HCT116 (cell line): ENCODE data around the gene SLC5A5. TPM values are rescaled to one million over a fixed set of nuclear protein-coding genes. Genes with fewer than 3 reads are reported as not detected.

Experiments
- ATAC-seq: fragments of 200-7000 bp; cut with Tn5 transposase; 2 replicates; pipeline ENCODE4 v1.9.1; 2020; ENCODE audit warnings: mild to moderate bottlenecking, moderate library complexity
- BruUV-seq: library from RNA; stranded (reverse); fragments of 400-500 nt; replicated peaks from 2 replicates; lab custom pipeline; 2021; lab: Mats Ljungman, UMichigan
- CTCF ChIA-PET: fragments of 300-600 bp; sonication (Branson Sonifier 250); formaldehyde crosslinking; loops from one replicate; lab custom pipeline; 2021; ENCODE audit warnings: antibody characterized with exemption; lab: Charles Lee
- POLR2A ChIA-PET: fragments of 300-600, 350-600 bp; sonication (Branson Sonifier 250); formaldehyde crosslinking; loops from one replicate; lab custom pipeline; 2021; ENCODE audit warnings: antibody characterized with exemption; lab: Charles Lee
- RAD21 ChIA-PET, 2 experiments: fragments of 300-600 bp; sonication (Branson Sonifier 250); formaldehyde crosslinking; loops; one replicate each; lab custom pipeline; 2023; ENCODE audit warnings: low total read pairs in 2 of 2; ENCODE audit not compliant: uncharacterized antibody in 2 of 2, unreplicated experiment in 2 of 2, low non-redundant PET in 1 of 2; lab: Charles Lee
- DNase-seq: peaks from one replicate; pipeline ENCODE4 v3.0.0-alpha.2; 2010; ENCODE audit warnings: low read depth, low spot score
- H2AFZ ChIP-seq: fragments of 200-600 bp; shearing (Covaris generic), sonication (generic); 2 replicates; pipeline ENCODE4 v1.6.1; 2017; ENCODE audit warnings: low read depth, mixed run types, mixed read lengths, antibody characterized with exemption, low read length; ENCODE audit not compliant: poor library complexity, severe bottlenecking
- H3K27ac ChIP-seq: 2 replicates; pipeline ENCODE4 v1.5.1; 2012; ENCODE audit warnings: low read depth, low read length
- H3K27me3 ChIP-seq: fragments of 200-600 bp; sonication (generic); 2 replicates; pipeline ENCODE4 v1.6.1; 2016; ENCODE audit warnings: mixed run types, low read length, mixed read lengths; ENCODE audit not compliant: insufficient read depth
- H3K36me3 ChIP-seq, 2 experiments: fragments of 200-500 bp in 1 of 2; fragments of 200-600 bp in 1 of 2; sonication (Bioruptor generic) in 1 of 2; sonication (generic) in 1 of 2; 2 replicates each; pipeline versions ENCODE4 v1.5.1 to v1.6.1; 2014 to 2016; ENCODE audit warnings: low read length in 2 of 2, inconsistent platforms in 1 of 2, mixed read lengths in 1 of 2, mixed run types in 1 of 2; ENCODE audit not compliant: insufficient read depth in 2 of 2, control insufficient read depth in 1 of 2
- H3K4me1 ChIP-seq, 2 experiments: fragments of 200-600 bp in 1 of 2; sonication (generic) in 1 of 2; 2 replicates each; pipeline versions ENCODE4 v1.5.1 to v1.6.1; 2012 to 2017; ENCODE audit warnings: low read length in 2 of 2, inconsistent platforms in 1 of 2, mild to moderate bottlenecking in 1 of 2, mixed read lengths in 1 of 2, mixed run types in 1 of 2, moderate library complexity in 1 of 2; ENCODE audit not compliant: insufficient read depth in 2 of 2, control insufficient read depth in 1 of 2
- H3K4me2 ChIP-seq: fragments of 200-600 bp; sonication (generic); 2 replicates; pipeline ENCODE4 v1.6.1; 2017; ENCODE audit warnings: mixed run types, low read length, mixed read lengths
- H3K4me3 ChIP-seq, 2 experiments: fragments of 200-600 bp in 1 of 2; sonication (generic) in 1 of 2; replicated peaks in 1 of 2; 2 replicates each; pipeline ENCODE4 v1.5.1; 2011 to 2016; ENCODE audit warnings: low read length in 2 of 2, control low read depth in 1 of 2, low read depth in 1 of 2, mild to moderate bottlenecking in 1 of 2, mixed read lengths in 1 of 2, mixed run types in 1 of 2
- H3K79me2 ChIP-seq: fragments of 200-600 bp; sonication (generic); 2 replicates; pipeline ENCODE4 v1.6.1; 2017; ENCODE audit warnings: mild to moderate bottlenecking, mixed run types, low read length, moderate library complexity, mixed read lengths; ENCODE audit not compliant: insufficient read depth
- H3K9ac ChIP-seq: fragments of 200-600 bp; sonication (generic); 2 replicates; pipeline ENCODE4 v1.6.1; 2016; ENCODE audit warnings: low read length, mixed read lengths
- H3K9me2 ChIP-seq: fragments of 200-600 bp; sonication (generic), shearing (Covaris generic); 2 replicates; pipeline ENCODE4 v1.6.1; 2017; ENCODE audit warnings: mixed run types, mild to moderate bottlenecking, moderate library complexity; ENCODE audit not compliant: insufficient read depth
- H3K9me3 ChIP-seq, 2 experiments: fragments of 200-500 bp in 1 of 2; fragments of 200-600 bp in 1 of 2; sonication (Bioruptor generic) in 1 of 2; sonication (generic) in 1 of 2; 2 replicates each; pipeline ENCODE4 v1.6.1; 2014 to 2017; ENCODE audit warnings: low read length in 2 of 2, mixed read lengths in 2 of 2, inconsistent platforms in 1 of 2, low read depth in 1 of 2, mild to moderate bottlenecking in 1 of 2, mixed run types in 1 of 2, moderate library complexity in 1 of 2; ENCODE audit not compliant: control insufficient read depth in 1 of 2, insufficient read depth in 1 of 2
- H4K20me1 ChIP-seq: fragments of 200-600 bp; sonication (generic), shearing (Covaris generic); 2 replicates; pipeline ENCODE4 v1.6.1; 2017; ENCODE audit warnings: mixed run types, mild to moderate bottlenecking, moderate library complexity; ENCODE audit not compliant: insufficient read depth
- ATF3 ChIP-seq: IDR thresholded peaks from 2 replicates; pipeline ENCODE4 v1.6.1; 2012
- CBX3 ChIP-seq: IDR thresholded peaks from 2 replicates; pipeline ENCODE4 v1.6.1; 2012; ENCODE audit warnings: low read depth
- CEBPB ChIP-seq: IDR thresholded peaks from 2 replicates; pipeline ENCODE4 v1.6.1; 2012; ENCODE audit warnings: low read depth
- EGR1 ChIP-seq: IDR thresholded peaks from 2 replicates; pipeline ENCODE4 v1.6.1; 2012; ENCODE audit warnings: low read depth
- EZH2phosphoT487 ChIP-seq: fragments of 200-600 bp; IDR thresholded peaks from 2 replicates; pipeline ENCODE4 v1.6.1; 2018; ENCODE audit warnings: antibody characterized with exemption, borderline replicate concordance
- FOSL1 ChIP-seq: IDR thresholded peaks from 2 replicates; pipeline ENCODE4 v1.6.1; 2012; ENCODE audit warnings: low read depth
- POLR2A ChIP-seq: IDR thresholded peaks from 2 replicates; pipeline ENCODE4 v1.7.0; 2011; ENCODE audit warnings: borderline replicate concordance; ENCODE audit not compliant: insufficient read depth, insufficient read length; ENCODE audit errors: extremely low read depth
- POLR2AphosphoS5 ChIP-seq: IDR thresholded peaks from 2 replicates; pipeline ENCODE4 v1.6.1; 2011; ENCODE audit warnings: mild to moderate bottlenecking, low read depth, low read length, moderate library complexity
- RAD21 ChIP-seq: IDR thresholded peaks from 2 replicates; pipeline ENCODE4 v1.6.1; 2012; ENCODE audit warnings: low read depth, mild to moderate bottlenecking
- REST ChIP-seq: IDR thresholded peaks from 2 replicates; pipeline ENCODE4 v1.6.1; 2012; ENCODE audit warnings: low read depth
- SIN3A ChIP-seq: IDR thresholded peaks from 2 replicates; pipeline ENCODE4 v1.6.1; 2012; ENCODE audit warnings: low read depth
- SRF ChIP-seq: IDR thresholded peaks from 2 replicates; pipeline ENCODE4 v1.6.1; 2012; ENCODE audit warnings: low read depth
- YY1 ChIP-seq: IDR thresholded peaks from 2 replicates; pipeline ENCODE4 v1.6.1; 2011; ENCODE audit warnings: low read length, low read depth, moderate library complexity, mild to moderate bottlenecking; ENCODE audit not compliant: insufficient replicate concordance; ENCODE audit errors: extremely low read depth
- ZFX ChIP-seq: fragments of 450-650 bp; IDR thresholded peaks from 2 replicates; pipeline ENCODE4 v1.6.1; 2017
- ZNF274 ChIP-seq: fragments of 200-500 bp; sonication (Bioruptor generic); IDR thresholded peaks from 2 replicates; pipeline ENCODE4 v1.6.1; 2014; ENCODE audit warnings: mild to moderate bottlenecking, low read depth, low read length, inconsistent platforms
- intact Hi-C: fragments of 100-400 bp; cut with micrococcal nuclease; formaldehyde crosslinking; loops from 2 replicates; pipeline ENCODE4 v1.10.0; 2022
- total RNA-seq: library from RNA; stranded (reverse); gene quantifications from one replicate; pipeline ENCODE4 v1.2.1, GENCODE V29; 2021; ENCODE audit not compliant: unreplicated experiment
- TF ChIP-seq, protein P1 (sequence below): IDR thresholded peaks from 2 replicates; pipeline ENCODE4 v1.6.1; 2011; ENCODE audit warnings: mild to moderate bottlenecking, low read length, moderate library complexity; ENCODE audit not compliant: insufficient replicate concordance; ENCODE audit errors: extremely low read depth

Gene SLC5A5
- total RNA-seq, 1 experiment from 2014 or later, result 0.59 TPM

GRCh38 chr19:17824339-17824738 lies 47.4 kb upstream of the SLC5A5 start:
- no peaks in the 10 kb centered on the region for H3K27me3 ChIP-seq
- no peak overlapping the region for H3K4me2 ChIP-seq
- H3K27ac ChIP-seq, result no peak overlapping the region
- no peaks in the 10 kb centered on the region for H3K9me2 ChIP-seq
- ATAC-seq (no peak), DNase-seq (no peak)
- no peak overlapping the region for H3K4me3 ChIP-seq
- intact Hi-C loops, result no loop called here
- ChIA-PET RAD21 (no interaction called here), POLR2A (no interaction called here), CTCF (no interaction called here)
- no peak overlapping the region for H2AFZ ChIP-seq
- no peak for TF ChIP-seq POLR2AphosphoS5
- TF ChIP-seq YY1, result no peak
- no peak for TF ChIP-seq RAD21
- TF ChIP-seq SIN3A, result no peak
- TF ChIP-seq ZNF274, result no peak
- no peak for TF ChIP-seq EZH2phosphoT487
- no peak for TF ChIP-seq EGR1
- TF ChIP-seq POLR2A, result no peak
- TF ChIP-seq SRF, result no peak
- TF ChIP-seq CBX3, result no peak
- TF ChIP-seq FOSL1, result no peak
- TF ChIP-seq CEBPB, result no peak
- TF ChIP-seq REST, result no peak
- TF ChIP-seq, protein P1, sequence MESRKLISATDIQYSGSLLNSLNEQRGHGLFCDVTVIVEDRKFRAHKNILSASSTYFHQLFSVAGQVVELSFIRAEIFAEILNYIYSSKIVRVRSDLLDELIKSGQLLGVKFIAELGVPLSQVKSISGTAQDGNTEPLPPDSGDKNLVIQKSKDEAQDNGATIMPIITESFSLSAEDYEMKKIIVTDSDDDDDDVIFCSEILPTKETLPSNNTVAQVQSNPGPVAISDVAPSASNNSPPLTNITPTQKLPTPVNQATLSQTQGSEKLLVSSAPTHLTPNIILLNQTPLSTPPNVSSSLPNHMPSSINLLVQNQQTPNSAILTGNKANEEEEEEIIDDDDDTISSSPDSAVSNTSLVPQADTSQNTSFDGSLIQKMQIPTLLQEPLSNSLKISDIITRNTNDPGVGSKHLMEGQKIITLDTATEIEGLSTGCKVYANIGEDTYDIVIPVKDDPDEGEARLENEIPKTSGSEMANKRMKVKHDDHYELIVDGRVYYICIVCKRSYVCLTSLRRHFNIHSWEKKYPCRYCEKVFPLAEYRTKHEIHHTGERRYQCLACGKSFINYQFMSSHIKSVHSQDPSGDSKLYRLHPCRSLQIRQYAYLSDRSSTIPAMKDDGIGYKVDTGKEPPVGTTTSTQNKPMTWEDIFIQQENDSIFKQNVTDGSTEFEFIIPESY, result no peak
- no peak for TF ChIP-seq ZFX
- TF ChIP-seq ATF3, result no peak
- no peaks in the 10 kb centered on the region for H3K79me2 ChIP-seq
- H3K9me3 ChIP-seq, result no peaks in the 10 kb centered on the region
- peaks cover under 1 to 1% of the 10 kb centered on the region in 2 experiments; a peak in 2 of 4 replicates for H3K4me1 ChIP-seq
- no peak overlapping the region for H3K9ac ChIP-seq
- no peaks in the 10 kb centered on the region for H3K36me3 ChIP-seq
- no peaks in the 10 kb centered on the region for H4K20me1 ChIP-seq
- BruUV-seq, result no TSS peak
